Right lobe of liver (tissue), 4 donors: ENCODE results near the gene NT5DC4.

Source experiments
- CTCF ChIP-seq, 4 donors: fragments of 200-600 bp in 3 of 4; fragments of 450-650 bp in 1 of 4; IDR thresholded peaks; one replicate each; pipeline versions ENCODE4 v1.5.1 to v1.8.0; 2016 to 2022; ENCODE audit warnings: antibody characterized with exemption in 4 of 4, mild to moderate bottlenecking in 2 of 4
- POLR2A ChIP-seq: fragments of 450-650 bp; IDR thresholded peaks from one replicate; pipeline ENCODE4 v1.6.1; 2017; ENCODE audit warnings: antibody characterized with exemption, mild to moderate bottlenecking
- donor health status: DM: no; HTN: no; CAD: no.
- donor health status: DM: no; HTN: no; CAD: no.
- donor health status: DM: no; HTN: yes; CAD: no.

- no peak for TF ChIP-seq CTCF (IDR thresholded peaks at IDR 0.05)
- no peak for TF ChIP-seq POLR2A
Observed at GRCh38 chr2:112772911-112773475, 52.2 kb downstream of the NT5DC4 start.
